ENCODE data around the gene C1orf174. TPM values are rescaled to one million over a fixed set of nuclear protein-coding genes. Genes with fewer than 3 reads are reported as not detected.

Gene C1orf174
- total RNA-seq, 4 donors from 2014 or later: 27.3 to 36.6 (median 32.7) TPM

- Histone ChIP-seq H3K4me1 (peaks cover 0 to 5% of the 10 kb centered on the region in 2 donors), H3K27ac (no peak overlapping the region), H3K4me3 (replicated peaks in 1 of 3) (no peak overlapping the region), H3K36me3 (no peaks in the 10 kb centered on the region), H3K27me3 (no peaks in the 10 kb centered on the region), H3K9me3 (no peaks in the 10 kb centered on the region)
- 91 to 94% methylated on average over 7 to 23 of the region's 23 CpGs for WGBS, 2 donors
- no peak for DNase-seq
- intact Hi-C loops (cut with DNase I): loop anchor here (10.0 kb wide), 1 partner anchor 1832 kb away; no protein-coding TSS in a partner anchor
- TF ChIP-seq CTCF (IDR thresholded peaks at IDR 0.05) (no peak), POLR2A (IDR thresholded peaks at IDR 0.05) (no peak)
Observed at GRCh38 chr1:3912809-3913685, 13.0 kb upstream of the C1orf174 start.

DNA sequence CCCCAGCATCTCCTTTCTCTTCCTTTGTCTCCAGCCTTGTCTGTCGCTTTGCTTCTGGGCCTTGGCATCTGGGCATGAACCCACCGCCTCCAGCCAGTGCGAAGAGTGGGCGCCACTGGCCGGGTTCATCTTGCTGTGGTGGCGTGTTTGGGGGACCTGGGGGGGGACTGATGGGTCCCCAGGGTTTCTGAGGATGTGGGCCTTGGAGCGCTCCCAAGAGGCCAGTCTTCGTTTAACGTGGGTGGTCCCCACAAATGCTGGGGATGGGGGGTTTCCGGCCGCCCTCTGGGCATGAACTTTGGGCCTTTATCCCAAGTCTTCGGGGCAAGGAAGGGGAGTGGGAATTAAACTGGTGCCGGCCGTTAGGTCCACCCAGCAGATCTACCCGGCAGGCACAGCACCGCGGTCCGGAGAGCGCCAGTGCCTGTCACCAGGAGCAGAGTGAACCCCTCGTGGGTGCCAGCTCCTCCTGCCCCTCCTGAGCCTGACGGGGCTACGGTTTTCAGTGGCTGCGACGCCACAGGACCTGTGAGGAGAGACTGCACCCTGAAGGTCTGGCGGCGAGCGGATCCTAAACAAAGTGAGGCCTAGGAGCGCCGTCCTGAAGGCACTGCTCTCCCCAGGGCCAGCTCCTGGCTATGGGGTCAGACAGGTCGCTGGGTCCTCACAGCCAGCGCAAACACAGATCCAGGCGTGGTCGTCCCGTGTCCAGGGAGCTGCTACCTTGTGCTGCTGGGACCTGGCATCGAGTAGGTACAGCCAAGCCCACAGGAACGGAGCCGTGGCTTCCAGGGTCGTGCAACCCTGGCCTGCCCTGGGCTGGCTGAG, 12.1 kb upstream of the C1orf174 start:
- Histone ChIP-seq H3K27me3 (no peaks in the 10 kb centered on the region), H3K36me3 (no peaks in the 10 kb centered on the region), H3K4me1 (peaks cover 0 to 5% of the 10 kb centered on the region in 2 donors), H3K9me3 (no peaks in the 10 kb centered on the region), H3K4me3 (replicated peaks in 1 of 3) (no peak overlapping the region), H3K27ac (no peak overlapping the region)
- no peak for TF ChIP-seq POLR2A (IDR thresholded peaks at IDR 0.05)
- TF ChIP-seq CTCF (IDR thresholded peaks at IDR 0.05): no peak
- 92% methylated on average over 20 to 38 of the region's 38 CpGs for WGBS, 2 donors
- intact Hi-C loops (cut with DNase I): loop anchor here (10.0 kb wide), 1 partner anchor 1833 kb away; no protein-coding TSS in a partner anchor
- DNase-seq: no peak

DNA sequence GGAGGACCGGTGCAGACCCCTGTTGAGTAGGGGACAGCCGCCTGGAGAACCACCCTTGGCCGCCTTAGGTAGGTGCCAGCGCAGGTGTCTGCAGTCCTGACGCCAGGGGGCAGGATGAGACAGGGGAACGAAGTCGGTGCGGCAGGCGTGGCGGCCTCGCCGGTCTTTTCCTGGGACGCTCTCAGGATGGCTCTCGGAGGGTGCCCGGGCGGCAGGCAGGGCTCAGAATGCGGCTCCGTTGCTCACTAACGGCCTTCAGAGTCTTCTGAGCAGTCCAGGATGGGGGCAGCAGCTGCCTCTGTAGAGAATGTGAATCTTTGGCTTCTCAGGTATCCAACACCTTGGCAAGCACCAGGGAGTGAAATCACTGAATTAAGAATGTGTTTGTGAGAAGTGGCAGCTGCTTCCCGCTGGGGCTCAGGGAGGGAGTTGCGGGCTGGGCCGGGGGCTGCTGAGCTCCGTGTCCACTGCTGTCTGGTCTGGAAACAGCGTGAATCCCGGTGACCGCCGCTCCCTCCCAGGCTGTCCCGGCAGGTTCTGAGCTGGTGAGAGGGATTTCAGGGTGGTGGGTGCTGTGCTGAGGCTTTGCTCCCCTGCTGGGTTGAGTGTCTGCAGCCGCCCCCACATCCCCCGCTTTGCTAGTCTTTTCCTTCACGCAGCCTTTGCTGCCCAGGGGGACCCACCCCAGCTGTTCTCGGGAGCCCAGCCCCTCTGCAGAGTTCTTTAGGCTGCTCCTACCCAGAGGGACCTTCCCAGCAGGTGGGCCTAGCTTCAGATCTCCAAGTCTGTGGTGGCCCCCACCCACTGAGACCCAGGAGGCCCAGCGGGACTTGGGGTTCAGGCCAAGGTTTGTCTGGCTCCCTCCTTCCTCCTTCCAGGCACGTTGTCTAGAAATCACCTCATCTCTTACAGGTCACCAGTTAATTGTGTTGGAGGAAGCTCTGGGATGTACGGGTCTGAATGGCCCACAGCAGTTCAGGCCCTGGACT, 11.1 kb upstream of the C1orf174 start:
- 10 to 15% methylated on average over 27 to 29 of the region's 35 CpGs for WGBS, 2 donors
- no peak overlapping the region for H3K27ac ChIP-seq
- DNase-seq: peak; percentile 77 to 83
- no peaks in the 10 kb centered on the region for H3K27me3 ChIP-seq
- H3K4me1 ChIP-seq: peaks cover 0 to 5% of the 10 kb centered on the region in 2 donors
- H3K36me3 ChIP-seq: no peaks in the 10 kb centered on the region
- no peak overlapping the region for H3K4me3 ChIP-seq (replicated peaks in 1 of 3)
- intact Hi-C loops (cut with DNase I): loop anchor here (10.0 kb wide), 1 partner anchor 1834 kb away; no protein-coding TSS in a partner anchor
- no peaks in the 10 kb centered on the region for H3K9me3 ChIP-seq
- TF ChIP-seq POLR2A (IDR thresholded peaks at IDR 0.05) (no peak), CTCF (IDR thresholded peaks at IDR 0.05) (peak; percentile 39 to 81 (median 70))

- Histone ChIP-seq H3K4me3 (replicated peaks in 1 of 3) (no peak overlapping the region), H3K4me1 (peaks cover 0 to 5% of the 10 kb centered on the region in 2 donors), H3K27me3 (no peaks in the 10 kb centered on the region), H3K36me3 (no peaks in the 10 kb centered on the region), H3K9me3 (no peaks in the 10 kb centered on the region), H3K27ac (no peak overlapping the region)
- intact Hi-C loops (cut with DNase I): loop anchor here (10.0 kb wide), 1 partner anchor 1835 kb away; no protein-coding TSS in a partner anchor
- TF ChIP-seq CTCF (IDR thresholded peaks at IDR 0.05) (no peak), POLR2A (IDR thresholded peaks at IDR 0.05) (no peak)
- 63 to 69% methylated on average over 20 to 24 of the region's 30 CpGs for WGBS, 2 donors
- no peak for DNase-seq
Observed at GRCh38 chr1:3910049-3910731, 10.1 kb upstream of the C1orf174 start.
